Hematopoietic multipotent progenitor cell treated with erythropoietin and hydrocortisone succinate and interleukin-3 and kit ligand, for 17 days (in vitro differentiated cells): ENCODE measurements around the gene MBNL2.
A peak's percentile ranks its signal among the peaks of the same experiment; 100 is the strongest.

Experiments
- DNase-seq: peaks from one replicate; pipeline ENCODE4 v3.0.0-alpha.2; 2015; ENCODE audit warnings: low spot score

The MBNL2 gene

DNA sequence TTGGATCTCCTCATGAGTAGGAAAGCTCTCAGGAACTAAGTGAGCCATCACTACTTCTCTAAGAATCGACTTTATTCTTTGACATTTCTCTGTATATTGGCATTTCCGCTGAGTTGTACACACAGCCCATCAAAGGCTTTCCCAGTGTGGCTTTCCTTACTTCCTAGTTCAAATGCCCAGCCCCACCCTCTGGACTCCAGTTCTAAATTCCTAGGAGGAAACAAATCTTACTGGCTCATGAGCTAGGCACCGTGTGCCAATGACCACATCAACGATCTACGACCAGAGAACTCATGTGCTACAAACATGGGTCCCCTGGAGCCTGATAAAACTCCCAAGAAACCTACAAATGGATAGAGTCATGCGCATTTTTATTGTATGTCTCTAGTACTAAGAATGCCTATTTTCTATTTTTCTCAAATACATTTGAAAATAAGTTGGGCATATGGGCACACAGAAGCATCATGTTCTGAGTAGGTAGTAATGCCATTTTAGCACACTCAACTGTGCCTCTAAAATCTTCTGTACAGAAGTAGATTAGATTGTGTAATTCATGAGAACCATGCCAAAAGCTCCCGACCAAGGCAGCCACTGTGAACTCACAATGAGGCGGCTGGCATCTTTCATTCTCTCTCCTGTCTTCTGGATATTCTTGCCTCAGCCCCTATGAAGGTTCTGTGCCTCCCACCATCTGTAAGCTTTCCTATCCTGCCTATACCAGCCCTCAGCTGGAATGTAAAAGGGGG is 201.3 kb downstream of the MBNL2 start:
- DNase-seq, result no peak

DNA sequence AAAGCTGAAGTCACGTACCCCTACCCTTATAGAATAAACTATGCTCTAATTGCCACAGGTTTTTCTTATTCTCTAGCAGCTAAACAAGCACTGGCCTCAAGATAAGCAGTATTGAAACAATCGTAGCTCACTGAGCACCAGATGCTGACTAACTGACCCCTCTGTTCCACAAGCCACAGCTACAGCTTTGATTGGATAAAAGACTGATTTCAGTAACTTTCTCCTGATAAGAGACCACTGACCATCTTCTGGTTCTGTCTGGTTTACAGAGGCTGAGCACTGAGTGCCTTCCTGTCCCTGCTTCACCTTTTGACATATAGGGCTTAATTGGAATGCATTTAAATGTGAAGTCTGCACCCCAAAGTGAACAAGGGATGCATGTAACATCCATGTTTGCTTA is 203.5 kb downstream of the MBNL2 start:
- DNase-seq, result no peak

DNA sequence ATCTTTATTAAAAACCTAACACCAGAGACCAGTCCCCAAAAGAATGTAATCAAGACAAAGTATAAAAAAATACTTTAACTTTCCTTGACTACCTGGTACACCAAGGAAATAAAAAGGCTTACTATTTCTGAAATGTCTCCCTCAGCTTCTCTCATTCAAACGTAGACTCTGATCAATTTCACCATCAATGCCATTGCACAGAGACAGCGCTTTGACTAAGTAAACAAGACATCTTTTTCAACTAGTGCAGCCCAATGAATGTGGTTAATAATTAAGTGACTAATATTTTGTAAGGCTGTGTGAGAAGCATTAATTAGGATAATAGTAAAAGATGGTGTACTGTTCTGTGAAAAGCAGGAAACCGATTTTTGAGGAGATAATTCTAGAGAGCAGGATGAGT is 204.6 kb downstream of the MBNL2 start:
- DNase-seq, result no peak

DNA sequence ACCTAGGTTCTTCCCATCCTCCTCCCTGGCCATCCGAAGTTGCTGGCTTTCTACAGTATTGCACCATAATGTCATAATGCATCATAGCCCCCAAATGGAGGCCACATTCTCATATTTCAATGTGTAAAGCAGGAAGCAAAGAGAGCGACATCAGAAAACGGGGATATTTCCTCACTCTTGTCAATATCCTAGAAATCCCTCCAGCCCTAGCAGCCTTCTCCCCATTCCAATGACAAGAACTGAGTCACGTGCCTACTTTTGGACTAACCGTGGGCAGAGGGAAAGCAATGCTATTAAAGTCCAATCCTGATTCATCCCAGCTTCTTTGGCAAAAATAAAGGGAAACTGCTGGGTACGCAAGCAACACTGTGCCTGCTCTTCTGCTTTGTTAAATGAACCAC is 207.5 kb downstream of the MBNL2 start:
- no peak for DNase-seq

DNA sequence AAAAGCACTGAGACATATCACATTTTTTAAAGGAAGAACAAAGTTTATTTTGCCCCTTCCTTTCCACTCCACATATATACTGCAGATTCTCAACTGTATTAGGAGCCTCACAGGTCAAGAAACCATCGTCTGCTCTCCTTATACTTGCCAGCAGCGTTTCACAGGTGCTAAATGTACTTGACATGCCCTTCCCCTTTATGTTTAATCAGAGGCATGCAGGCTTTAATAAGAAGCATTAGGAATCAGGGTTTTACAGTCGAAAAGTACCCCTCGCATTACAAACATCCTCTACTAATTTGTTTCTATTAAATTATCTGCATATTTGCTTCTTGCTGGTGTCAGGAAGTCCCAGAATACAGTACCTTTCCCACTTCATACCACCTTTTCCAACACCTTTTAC is 208.2 kb downstream of the MBNL2 start:
- no peak for DNase-seq

DNA sequence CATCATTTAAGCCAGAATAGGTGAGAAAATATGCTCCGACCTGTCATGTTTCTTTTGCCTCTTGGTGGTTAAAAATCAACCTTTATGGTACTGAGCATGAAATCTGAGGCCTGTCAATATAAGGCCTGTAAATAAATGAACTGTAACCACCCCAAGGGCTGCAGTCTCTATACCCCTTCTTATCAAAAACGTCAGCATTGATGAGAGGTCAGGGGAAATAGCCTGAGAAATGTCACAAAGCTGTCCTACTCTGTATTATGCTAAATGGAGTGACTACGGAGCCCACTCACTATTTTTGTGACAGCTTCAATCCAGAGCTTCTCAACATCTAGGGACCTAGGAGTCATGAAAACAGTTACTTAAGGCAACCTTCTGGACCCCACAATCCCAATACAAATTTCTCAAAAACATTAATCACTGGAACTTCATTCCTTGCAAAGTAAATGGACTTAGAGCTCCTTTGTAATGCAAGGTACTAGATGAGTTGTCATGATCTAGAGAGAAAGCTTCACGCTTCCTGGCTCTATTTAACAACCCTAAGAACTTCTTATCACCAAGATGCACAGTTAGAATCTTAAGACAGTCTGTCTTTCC is 209.1 kb downstream of the MBNL2 start:
- DNase-seq, result no peak

DNA sequence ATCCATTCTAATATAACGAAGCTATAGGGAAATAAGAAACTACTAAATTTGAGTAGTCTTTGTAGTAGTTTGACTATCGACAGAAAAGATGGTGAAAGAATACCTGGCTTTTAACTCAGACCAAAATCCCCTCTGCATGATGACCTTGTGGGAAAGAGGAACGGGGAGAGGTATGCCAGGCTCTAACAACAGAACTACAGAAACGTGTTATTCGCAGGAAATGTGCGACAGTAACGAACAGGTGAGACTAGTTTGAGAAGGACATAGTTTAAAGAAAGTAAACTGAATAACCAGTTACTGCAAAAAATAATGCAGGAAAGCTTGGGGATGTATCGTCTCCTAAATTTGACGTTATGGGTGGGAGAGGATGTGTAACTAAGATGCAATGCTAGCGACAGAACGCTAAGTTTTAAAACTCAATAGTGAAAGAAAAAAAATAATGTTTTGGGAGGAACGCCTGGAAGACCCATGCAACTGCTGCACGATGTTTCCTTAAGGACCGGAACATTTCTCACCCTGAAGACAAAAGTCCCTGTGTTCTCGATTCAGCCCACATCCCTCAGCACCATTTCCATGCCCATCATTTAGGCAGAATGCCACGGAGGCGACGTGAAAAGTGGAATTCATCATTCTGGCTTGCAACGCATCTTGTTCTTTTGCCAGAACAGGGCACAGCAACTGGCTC is 210.2 kb downstream of the MBNL2 start:
- no peak for DNase-seq

DNA sequence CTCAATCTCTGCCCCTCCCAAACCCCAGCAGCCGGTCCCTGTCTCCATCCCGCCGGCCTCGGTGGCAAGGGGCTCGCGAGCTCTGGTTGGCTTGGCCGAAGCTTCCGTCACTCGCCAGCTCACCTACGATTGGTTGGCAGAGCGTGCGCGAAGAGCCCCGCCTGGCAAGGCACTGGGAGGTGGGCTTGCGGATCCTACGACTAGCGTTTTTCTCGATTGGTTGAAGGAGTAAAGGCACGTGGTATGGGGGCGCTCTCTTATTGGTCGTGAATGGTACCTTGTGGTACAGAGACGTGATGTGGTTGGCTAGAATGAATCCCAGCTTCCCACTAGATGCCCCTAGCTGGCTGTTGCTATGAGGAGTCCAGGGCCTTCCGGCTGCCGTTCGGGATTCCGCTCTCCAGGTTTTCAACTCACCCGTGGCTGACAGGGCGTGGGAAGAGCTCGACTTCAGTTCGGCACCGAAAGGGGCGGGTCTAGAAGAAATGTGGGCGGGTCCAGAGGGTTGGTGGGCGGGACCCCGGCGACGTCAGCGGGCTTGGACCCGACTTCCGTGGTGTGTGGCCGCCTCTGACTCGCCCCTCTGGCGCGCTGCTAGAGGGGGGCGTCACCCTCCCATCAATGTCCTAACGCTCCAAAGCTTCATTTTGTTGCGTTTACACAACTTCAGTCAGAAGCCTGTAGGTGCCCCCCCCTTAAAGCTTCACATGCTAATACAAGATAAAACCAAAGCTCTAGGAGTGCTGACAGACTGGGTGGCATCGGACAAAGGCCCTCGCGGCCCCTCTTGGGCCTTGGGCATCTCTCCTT is 211.0 kb downstream of the MBNL2 start:
- DNase-seq, result peak; percentile 98

DNA sequence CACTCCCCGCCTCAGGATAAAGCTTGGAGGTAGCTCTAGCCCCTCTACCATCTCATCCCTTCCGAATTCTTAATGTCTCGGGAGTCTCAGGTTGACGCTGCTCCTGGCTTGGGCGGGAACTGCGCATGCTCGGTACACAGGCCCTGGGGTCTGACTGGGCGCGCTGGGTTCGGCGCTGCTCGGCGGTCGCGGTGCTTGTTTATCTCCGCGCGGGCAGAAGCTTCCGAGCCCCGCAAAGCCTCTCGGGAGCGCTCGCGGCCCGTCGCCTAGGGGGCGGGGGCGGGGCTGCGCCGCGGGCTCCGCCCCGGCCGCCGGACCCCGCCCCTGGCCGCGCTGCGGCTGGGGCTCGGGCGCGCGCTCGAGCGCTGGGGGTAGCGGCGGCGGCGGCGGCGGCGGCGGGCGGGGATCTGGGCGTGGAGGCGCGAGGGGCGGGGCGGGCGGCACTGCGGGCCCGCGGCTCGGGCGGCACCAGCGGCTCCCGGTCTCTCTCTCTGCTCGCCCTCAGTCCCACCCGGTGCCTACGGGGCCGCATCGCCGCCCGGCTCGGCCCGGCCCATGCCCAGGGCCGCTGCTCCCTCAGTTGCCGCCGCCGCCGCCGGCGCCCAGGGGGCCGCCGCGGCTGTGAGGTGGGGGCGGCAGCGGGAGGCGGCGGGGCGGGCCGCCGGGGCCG is 211.7 kb downstream of the MBNL2 start, which contains the start of gene RAP2A:
RAP2A (plus strand) TSS at position 443 of the 670 bp plus-strand sequence. CDS start 302 bp downstream, outside the sequence.
- DNase-seq, result peak; percentile 96

DNA sequence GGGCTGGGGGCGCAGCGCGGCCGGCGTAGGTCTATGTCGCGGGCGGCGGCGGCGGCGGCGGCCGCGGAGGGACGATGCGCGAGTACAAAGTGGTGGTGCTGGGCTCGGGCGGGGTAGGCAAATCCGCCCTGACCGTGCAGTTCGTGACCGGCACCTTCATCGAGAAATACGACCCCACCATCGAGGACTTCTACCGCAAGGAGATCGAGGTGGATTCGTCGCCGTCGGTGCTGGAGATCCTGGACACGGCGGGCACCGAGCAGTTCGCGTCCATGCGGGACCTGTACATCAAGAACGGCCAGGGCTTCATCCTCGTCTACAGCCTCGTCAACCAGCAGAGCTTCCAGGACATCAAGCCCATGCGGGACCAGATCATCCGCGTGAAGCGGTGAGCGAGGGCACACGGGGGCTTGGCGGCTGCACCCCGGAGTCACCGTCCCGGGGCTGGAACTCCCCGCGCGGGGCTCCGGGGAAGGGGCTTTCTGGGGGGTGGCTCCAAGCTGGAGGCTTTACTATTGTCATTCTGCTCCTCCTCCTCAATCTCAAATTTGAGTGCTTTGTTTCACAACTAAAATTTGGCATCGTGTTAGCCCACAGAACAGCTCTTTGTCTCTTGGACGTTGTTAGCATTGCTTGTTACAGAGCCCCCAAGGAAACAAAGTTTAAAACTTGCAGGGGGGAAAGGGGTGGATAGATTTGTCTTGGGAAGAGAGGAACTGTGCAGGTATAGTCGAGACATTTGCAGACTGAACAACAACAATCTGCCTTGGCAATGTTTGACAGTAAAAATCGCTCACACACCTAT is 212.5 kb downstream of the MBNL2 start:
- peak; percentile 54 for DNase-seq

DNA sequence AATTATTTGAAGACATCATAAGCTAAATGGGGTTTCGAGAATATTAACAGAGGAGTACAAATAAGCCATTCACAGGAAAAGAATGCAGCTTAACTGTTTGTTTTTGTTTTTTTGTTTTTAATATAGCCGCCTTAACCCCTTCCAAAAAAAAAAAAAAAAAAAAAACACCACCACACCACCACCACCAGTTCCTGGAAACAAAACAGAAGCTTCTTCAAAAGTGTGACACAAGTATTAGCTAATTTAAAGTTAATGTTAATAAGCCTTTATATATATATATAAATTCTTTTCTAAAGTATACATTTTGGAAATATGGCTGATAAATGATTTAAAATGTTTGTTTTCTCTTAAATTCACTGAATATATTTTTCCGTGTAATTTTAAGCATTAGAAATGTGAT is 213.2 kb downstream of the MBNL2 start:
- no peak for DNase-seq

DNA sequence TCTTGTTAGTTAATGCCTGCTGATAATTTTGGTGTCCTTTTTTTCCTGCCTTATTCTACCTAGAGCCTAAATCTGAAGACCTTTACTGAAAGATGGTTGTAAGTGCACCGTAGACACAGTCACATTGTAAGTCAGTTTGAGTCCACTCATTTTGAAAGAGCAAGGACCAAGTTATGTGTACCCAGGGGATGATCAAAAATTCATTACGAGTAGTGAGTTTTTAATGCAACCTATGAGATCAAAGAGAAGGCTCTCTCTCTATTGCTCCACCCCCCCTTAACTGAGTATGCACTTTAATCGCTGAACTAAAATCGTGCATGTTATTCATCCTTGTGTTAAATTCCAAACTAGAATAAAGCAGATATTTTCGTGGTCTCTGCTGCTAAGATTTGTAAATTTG is 213.7 kb downstream of the MBNL2 start:
- DNase-seq, result peak; percentile 30

DNA sequence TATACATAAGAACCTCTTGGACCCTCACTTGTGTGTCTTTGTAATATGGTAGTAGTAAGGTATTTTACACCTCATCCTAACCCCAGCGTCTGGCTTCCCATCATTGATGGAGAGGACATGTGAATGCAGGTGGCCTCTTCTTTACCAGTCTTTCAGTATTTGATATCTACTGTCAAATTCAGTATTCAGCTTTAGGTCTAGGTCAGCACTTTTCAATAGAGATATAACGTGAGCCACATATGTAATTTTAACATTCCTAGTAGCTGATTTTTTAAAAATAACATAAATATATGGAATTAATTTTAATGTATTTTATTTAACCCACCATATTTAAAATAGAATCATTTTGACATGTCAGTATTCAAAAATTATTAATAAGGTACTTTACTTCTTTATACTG is 214.7 kb downstream of the MBNL2 start:
- no peak for DNase-seq

DNA sequence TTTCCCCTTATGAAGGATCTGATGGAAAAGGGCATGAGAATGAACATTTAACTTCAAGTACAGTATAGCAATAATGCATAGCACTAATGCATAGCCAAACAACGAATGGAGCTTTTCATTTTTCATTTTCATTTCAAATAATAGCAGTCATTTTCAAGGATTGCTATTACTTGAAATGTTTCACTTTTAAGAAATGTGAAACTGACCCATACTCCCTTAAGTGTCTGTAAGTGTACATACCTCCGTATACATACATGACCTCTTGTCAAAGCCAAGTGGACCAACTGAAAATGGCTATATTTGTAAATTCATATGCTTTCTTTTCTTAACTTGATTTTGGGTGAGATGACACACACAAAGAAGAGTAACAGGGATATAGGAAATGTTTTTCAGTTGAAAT is 215.6 kb downstream of the MBNL2 start:
- no peak for DNase-seq

DNA sequence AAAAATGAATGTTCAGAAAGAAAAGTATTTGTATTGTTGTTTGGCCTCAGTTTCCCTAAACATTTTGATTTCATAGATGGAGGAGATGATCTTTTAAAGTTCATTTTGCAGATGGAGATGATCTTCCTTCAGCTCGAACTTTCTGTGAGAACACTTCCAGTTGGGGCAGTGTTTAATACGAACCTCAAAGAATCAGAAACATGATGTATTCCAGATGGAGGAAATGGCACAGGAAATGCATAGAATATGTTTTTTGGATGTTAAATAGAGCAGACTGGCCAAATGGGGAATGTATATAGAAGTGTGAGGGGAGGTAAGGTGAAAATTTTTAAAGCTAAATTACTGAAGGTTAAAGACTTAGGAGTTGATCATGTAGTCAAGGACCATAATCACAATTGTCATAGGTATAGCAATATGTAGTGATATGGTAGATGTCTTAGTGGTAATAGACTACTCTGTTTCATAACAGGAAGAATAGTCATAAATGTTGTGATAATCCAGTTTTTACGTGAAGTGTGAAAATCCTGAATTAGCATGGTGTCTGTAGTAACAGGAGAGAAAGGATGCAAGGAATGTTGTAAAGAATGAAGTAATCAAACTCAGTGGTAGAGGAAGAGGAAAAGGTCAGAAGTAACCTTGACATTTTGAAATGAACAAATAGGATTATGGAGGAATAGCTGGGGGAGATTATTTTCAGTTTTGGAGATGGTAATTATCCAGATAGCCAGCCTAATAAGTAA is 216.9 kb downstream of the MBNL2 start:
- no peak for DNase-seq

DNA sequence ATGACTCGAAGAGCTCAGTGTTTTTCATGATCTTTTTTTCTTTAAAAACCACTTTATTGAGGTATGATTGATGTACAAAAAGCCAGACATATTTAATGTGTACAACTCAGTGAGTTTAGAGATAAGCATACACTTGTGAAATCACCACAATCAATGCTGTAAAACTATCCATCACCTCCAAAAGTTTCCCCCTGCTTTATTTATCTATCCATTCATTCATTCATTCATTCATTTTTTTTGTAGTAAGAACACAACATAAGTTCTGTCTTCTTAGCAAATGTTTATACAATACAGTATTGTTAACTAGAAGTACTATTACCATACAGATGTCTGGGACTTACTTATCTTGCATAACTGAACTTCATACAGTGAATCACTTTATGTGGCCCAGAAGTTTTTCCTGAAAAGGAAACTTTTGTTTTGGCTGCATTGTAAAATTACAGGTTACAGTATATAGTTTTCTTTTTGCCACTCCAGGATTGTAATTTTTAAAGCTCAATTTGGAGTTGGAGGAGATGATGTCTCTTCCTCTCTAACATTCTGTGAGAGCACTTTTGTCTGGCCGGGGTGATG is 218.6 kb downstream of the MBNL2 start:
- DNase-seq, result no peak

DNA sequence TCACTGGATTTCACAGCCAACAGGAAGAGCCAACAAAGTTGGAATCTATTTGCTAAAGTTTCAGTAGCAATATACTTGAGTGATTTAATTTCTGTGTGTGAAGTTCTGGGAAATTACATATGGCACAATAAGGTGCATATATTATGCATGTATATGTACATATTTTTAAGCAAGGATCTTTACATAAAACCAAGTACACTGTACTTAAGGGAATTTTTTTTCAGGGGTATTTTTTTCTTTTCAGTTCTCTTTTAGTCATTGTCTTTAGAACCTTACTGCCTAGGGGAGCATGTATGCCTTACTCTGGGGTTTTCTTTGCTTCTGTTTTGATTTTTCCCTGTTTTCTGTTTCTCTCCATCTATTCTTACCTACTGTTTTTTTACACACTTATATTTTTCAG is 219.2 kb downstream of the MBNL2 start:
- no peak for DNase-seq
